Measurements from ENCODE around the gene FOXO4. TPM values are rescaled to one million over a fixed set of nuclear protein-coding genes. Genes with fewer than 3 reads are reported as not detected.

Gene FOXO4
- total RNA-seq, 1 experiment from 2014 or later = 48.3 TPM

- H3K4me3 Mint-ChIP-seq = peak within 1 kb of the TSS; percentile 94
- DNase-seq (ENCODE audit: low spot score) (peak; percentile 85), ATAC-seq (peak; percentile 98)
- POLR2A ChIA-PET = interaction anchor here (0.5 to 1.4 kb wide), 6 partner anchors 15 to 1034 kb away, joined by 3 to 11 read pairs (median 4); no protein-coding TSS in a partner anchor
- peaks cover 7% of the 10 kb centered on the region for H3K4me1 Mint-ChIP-seq
- H3K9me3 Mint-ChIP-seq = no peaks in the 10 kb centered on the region
- H3K36me3 Mint-ChIP-seq = peaks cover 3% of the 10 kb centered on the region
- no peaks in the 10 kb centered on the region; the same call in 1 of the 2 replicates for H3K27me3 Mint-ChIP-seq (ENCODE audit: low read depth)
- H3K27ac Mint-ChIP-seq = peak within 1 kb of the TSS; percentile 90
- CTCF ChIA-PET = interaction anchor here (1.0 to 1.2 kb wide), 3 partner anchors 15 to 60 kb away, joined by 3 to 4 read pairs (median 3); no protein-coding TSS in a partner anchor
- no peak for TF ChIP-seq ZNF532 (CRISPR knock-in tag; IDR thresholded peaks at IDR 0.05; ENCODE audit: borderline replicate concordance)
- TF ChIP-seq PRDM15 (CRISPR knock-in tag; IDR thresholded peaks at IDR 0.05) = no peak
- peak; percentile 89 for TF ChIP-seq FOXK1 (CRISPR knock-in tag; IDR thresholded peaks at IDR 0.05)
- TF ChIP-seq SMAD4 (CRISPR knock-in tag; IDR thresholded peaks at IDR 0.05) = no peak
- TF ChIP-seq MLX (CRISPR knock-in tag; IDR thresholded peaks at IDR 0.05) = no peak
- TF ChIP-seq GABPB1 (CRISPR knock-in tag; IDR thresholded peaks at IDR 0.05) = peak; percentile 46; the same call in 1 of the 2 replicates
- TF ChIP-seq ETV6 (CRISPR knock-in tag; IDR thresholded peaks at IDR 0.05) = peak; percentile 52; the same call in 1 of the 2 replicates
- no peak for TF ChIP-seq SMAD3 (CRISPR knock-in tag; IDR thresholded peaks at IDR 0.05; ENCODE audit: borderline replicate concordance)
- 0 out of 2 replicates have a peak, but pooled peaks have one; percentile 37 for TF ChIP-seq KAT7 (CRISPR knock-in tag; IDR thresholded peaks at IDR 0.05; ENCODE audit: borderline replicate concordance)
- TF ChIP-seq NFYB (CRISPR knock-in tag; conservative IDR thresholded peaks at IDR 0.05; ENCODE audit: low read depth) = peak; percentile 58
- no peak for TF ChIP-seq ZNF232 (CRISPR knock-in tag; IDR thresholded peaks at IDR 0.05)
- TF ChIP-seq TEAD4 (CRISPR knock-in tag; IDR thresholded peaks at IDR 0.05) = no peak
- TF ChIP-seq MAX (CRISPR knock-in tag; IDR thresholded peaks at IDR 0.05) = peak; percentile 43; the same call in 1 of the 2 replicates
- no peak for TF ChIP-seq JUN (CRISPR knock-in tag; IDR thresholded peaks at IDR 0.05)
- TF ChIP-seq JAZF1 (CRISPR knock-in tag; IDR thresholded peaks at IDR 0.05) = no peak
- 0 out of 2 replicates have a peak, but pooled peaks have one; percentile 48 for TF ChIP-seq CREM (CRISPR knock-in tag; IDR thresholded peaks at IDR 0.05)
- TF ChIP-seq FOXP1 (CRISPR knock-in tag; IDR thresholded peaks at IDR 0.05; ENCODE audit: borderline replicate concordance) = peak; percentile 40; the same call in 1 of the 2 replicates
- no peak for TF ChIP-seq ZMAT4 (CRISPR knock-in tag; IDR thresholded peaks at IDR 0.05)
- TF ChIP-seq CTCF (IDR thresholded peaks at IDR 0.05) = no peak
- TF ChIP-seq ZSCAN18 (CRISPR knock-in tag; IDR thresholded peaks at IDR 0.05) = 0 out of 2 replicates have a peak, but pooled peaks have one; percentile 45
- peak; percentile 72 for TF ChIP-seq SP1 (CRISPR knock-in tag; conservative IDR thresholded peaks at IDR 0.05)
Observed at GRCh38 chrX:71068044-71068918, 27.4 kb upstream of the FOXO4 start, which contains the start of gene SNX12. SNX12 (minus strand) TSS chrX:71068334; CDS start chrX:71068306, 28 bp downstream.
